Measurements from ENCODE around the gene TSC22D1. TPM values are rescaled to one million over a fixed set of nuclear protein-coding genes. Genes with fewer than 3 reads are reported as not detected.

The TSC22D1 gene
- total and polyA plus RNA-seq, 2 of the 4 experiments (the other 2 are of a cell fraction), result 30.8 to 42.2 TPM

DNA sequence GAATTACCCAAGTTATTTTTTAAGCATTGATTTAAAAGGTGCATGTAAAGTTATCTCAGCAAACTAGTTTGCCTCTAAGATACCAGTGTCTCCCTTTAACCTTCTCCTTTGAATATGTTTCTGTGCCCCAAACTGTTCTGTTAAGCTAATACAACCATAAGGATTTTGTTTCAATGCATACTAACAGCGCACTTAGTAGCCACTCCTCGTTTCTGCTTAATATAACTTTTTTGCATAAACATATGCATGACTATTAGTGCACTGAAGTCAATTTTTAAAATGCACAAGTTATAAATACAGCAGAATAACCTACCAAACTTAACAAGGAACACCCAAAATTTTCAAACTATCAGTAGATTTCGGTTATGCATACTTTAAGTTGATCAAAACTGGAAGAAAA is 123.1 kb downstream of the TSC22D1 start:
- Histone ChIP-seq H3K4me2 (ENCODE audit: low read depth, low read length) (no peak overlapping the region), H2AK9ac (replicated peaks; ENCODE audit: low read depth, low read length, poor library complexity) (no peak overlapping the region), H4K91ac (ENCODE audit: insufficient read depth, low read depth, low read length) (no peak overlapping the region), H3K4me1 (ENCODE audit: control insufficient read depth, insufficient read depth, low read length) (peaks cover 9% of the 10 kb centered on the region), H3K27me3 (ENCODE audit: control insufficient read depth, insufficient read depth, low read length) (no peaks in the 10 kb centered on the region), H2BK20ac (ENCODE audit: low read depth, low read length) (no peak overlapping the region), H2BK15ac (ENCODE audit: low read depth, low read length) (no peak overlapping the region), H3K4me3 (ENCODE audit: insufficient read depth, low read depth, low read length) (no peak overlapping the region), H3K9me1 (ENCODE audit: insufficient read depth, low read length) (peaks cover 5% of the 10 kb centered on the region; the same call in 1 of the 2 replicates), H3K18ac (ENCODE audit: low read depth, low read length) (no peak overlapping the region), H4K8ac (ENCODE audit: low read depth in 2 of 2, low read length in 2 of 2) (no peak overlapping the region), H3K14ac (replicated peaks; ENCODE audit: low read depth, low read length) (no peak overlapping the region), H2AK5ac (ENCODE audit: low read depth, low read length) (no peak overlapping the region), H3K9me3 (ENCODE audit: control insufficient read depth, insufficient read depth, low read length) (no peaks in the 10 kb centered on the region), H3K56ac (ENCODE audit: extremely low read depth, insufficient read depth, low read length) (no peak overlapping the region), H3K27ac (ENCODE audit: insufficient read depth, low read length) (no peak overlapping the region), H3K79me1 (ENCODE audit: low read depth in 1 of 2, low read length in 2 of 2) (peaks cover 29 to 55% of the 10 kb centered on the region in 2 experiments), H2BK120ac (ENCODE audit: low read depth, low read length) (no peak overlapping the region), H4K5ac (ENCODE audit: low read depth, low read length) (no peak overlapping the region), H2AFZ (replicated peaks; ENCODE audit: low read length, poor library complexity) (no peak overlapping the region), H3K9ac (ENCODE audit: low read depth, low read length) (no peak overlapping the region), H3K23ac (ENCODE audit: low read depth, low read length) (no peak overlapping the region), H4K20me1 (ENCODE audit: insufficient read depth, low read length) (peaks cover 20% of the 10 kb centered on the region), H2BK5ac (ENCODE audit: low read depth, low read length, poor library complexity, severe bottlenecking) (no peak overlapping the region), H3K36me3 (ENCODE audit: control insufficient read depth, insufficient read depth, low read length) (no peaks in the 10 kb centered on the region), H3K4ac (ENCODE audit: low read depth, low read length) (no peak overlapping the region)
- BruUV-seq (replicated peaks), result no TSS peak
- TF ChIP-seq, protein P1, sequence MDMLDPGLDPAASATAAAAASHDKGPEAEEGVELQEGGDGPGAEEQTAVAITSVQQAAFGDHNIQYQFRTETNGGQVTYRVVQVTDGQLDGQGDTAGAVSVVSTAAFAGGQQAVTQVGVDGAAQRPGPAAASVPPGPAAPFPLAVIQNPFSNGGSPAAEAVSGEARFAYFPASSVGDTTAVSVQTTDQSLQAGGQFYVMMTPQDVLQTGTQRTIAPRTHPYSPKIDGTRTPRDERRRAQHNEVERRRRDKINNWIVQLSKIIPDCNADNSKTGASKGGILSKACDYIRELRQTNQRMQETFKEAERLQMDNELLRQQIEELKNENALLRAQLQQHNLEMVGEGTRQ (IDR thresholded peaks at IDR 0.05; ENCODE audit: low read depth, low read length), result no peak
- TF ChIP-seq POLR2A (IDR thresholded peaks at IDR 0.05; ENCODE audit: low read depth, low read length) (no peak), NFE2L2 (IDR thresholded peaks at IDR 0.05; ENCODE audit: low read depth, low read length) (no peak), CHD1 (IDR thresholded peaks at IDR 0.05; ENCODE audit: low read depth, low read length) (no peak), MXI1 (IDR thresholded peaks at IDR 0.05; ENCODE audit: borderline replicate concordance, low read depth, low read length) (no peak), MAZ (IDR thresholded peaks at IDR 0.05; ENCODE audit: borderline replicate concordance, low read depth, low read length) (no peak), SMC3 (IDR thresholded peaks at IDR 0.05; ENCODE audit: low read depth, low read length) (no peak), RCOR1 (IDR thresholded peaks at IDR 0.05; ENCODE audit: insufficient replicate concordance, low read length) (no peak), FOS (IDR thresholded peaks at IDR 0.05; ENCODE audit: low read depth, low read length) (no peak)
- TF ChIP-seq, protein P2, sequence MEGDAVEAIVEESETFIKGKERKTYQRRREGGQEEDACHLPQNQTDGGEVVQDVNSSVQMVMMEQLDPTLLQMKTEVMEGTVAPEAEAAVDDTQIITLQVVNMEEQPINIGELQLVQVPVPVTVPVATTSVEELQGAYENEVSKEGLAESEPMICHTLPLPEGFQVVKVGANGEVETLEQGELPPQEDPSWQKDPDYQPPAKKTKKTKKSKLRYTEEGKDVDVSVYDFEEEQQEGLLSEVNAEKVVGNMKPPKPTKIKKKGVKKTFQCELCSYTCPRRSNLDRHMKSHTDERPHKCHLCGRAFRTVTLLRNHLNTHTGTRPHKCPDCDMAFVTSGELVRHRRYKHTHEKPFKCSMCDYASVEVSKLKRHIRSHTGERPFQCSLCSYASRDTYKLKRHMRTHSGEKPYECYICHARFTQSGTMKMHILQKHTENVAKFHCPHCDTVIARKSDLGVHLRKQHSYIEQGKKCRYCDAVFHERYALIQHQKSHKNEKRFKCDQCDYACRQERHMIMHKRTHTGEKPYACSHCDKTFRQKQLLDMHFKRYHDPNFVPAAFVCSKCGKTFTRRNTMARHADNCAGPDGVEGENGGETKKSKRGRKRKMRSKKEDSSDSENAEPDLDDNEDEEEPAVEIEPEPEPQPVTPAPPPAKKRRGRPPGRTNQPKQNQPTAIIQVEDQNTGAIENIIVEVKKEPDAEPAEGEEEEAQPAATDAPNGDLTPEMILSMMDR (conservative IDR thresholded peaks at IDR 0.05; ENCODE audit: low read depth, low read length), result no peak
- TF ChIP-seq, protein P3, sequence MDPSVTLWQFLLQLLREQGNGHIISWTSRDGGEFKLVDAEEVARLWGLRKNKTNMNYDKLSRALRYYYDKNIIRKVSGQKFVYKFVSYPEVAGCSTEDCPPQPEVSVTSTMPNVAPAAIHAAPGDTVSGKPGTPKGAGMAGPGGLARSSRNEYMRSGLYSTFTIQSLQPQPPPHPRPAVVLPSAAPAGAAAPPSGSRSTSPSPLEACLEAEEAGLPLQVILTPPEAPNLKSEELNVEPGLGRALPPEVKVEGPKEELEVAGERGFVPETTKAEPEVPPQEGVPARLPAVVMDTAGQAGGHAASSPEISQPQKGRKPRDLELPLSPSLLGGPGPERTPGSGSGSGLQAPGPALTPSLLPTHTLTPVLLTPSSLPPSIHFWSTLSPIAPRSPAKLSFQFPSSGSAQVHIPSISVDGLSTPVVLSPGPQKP (IDR thresholded peaks at IDR 0.05; ENCODE audit: borderline replicate concordance, low read depth, low read length), result no peak
- ChIA-PET POLR2A (ENCODE audit: unreplicated experiment) (no interaction called here), CTCF (no interaction called here)
- dilution Hi-C loops (cut with HindIII; ENCODE audit: low sequenced_read_pairs, unreplicated experiment), result loop anchor here (25.0 kb wide), 1 partner anchor 541 kb away; no protein-coding TSS in a partner anchor
- intact Hi-C loops (cut with micrococcal nuclease), result no loop called here
- WGBS, 2 experiments (ENCODE audit: extremely low coverage in 2 of 2, insufficient read length in 1 of 2), result no CpG with 5 or more reads among the region's 3 CpGs
- ATAC-seq (ENCODE audit: low read depth), result no peak
- no peak for DNase-seq
- in situ Hi-C loops (cut with MboI; ENCODE audit: low sequenced_read_pairs), result no loop called here

Data from IMR-90 (cell line).